GM19099 (cell line): Measurements from ENCODE around the gene ZNF136.

Source experiments
- POLR2A ChIP-seq: IDR thresholded peaks from 3 replicates; pipeline ENCODE4 v1.6.1; 2011; ENCODE audit warnings: low read depth; ENCODE audit not compliant: insufficient read length; ENCODE audit errors: extremely low read depth

Gene ZNF136

GRCh38 chr19:12162882-12163806, at the start of gene ZNF136:
Gene ZNF136 (plus strand): TSS chr19:12163096. CDS start chr19:12163204, 108 bp downstream.
- peak; percentile 86 for TF ChIP-seq POLR2A

DNA sequence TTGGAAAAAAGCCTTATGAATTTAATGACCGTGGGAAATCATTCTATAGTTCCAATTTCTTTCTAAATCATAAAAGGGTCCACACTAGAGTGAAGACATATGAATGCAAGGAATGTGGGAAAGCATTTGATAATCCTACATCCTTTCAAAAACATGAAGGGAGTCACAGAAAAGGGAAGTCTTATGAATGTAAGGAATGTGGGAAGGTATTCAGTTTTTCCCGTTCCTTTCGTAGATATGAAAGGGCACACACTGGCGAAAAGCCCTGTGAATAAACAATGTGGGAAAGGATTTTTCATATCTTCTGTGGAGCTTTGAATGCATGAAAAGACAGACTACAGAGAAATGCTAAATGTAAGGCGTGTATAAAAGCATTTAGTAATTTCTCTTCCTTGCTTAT, 49.8 kb upstream of the ZNF136 start:
- TF ChIP-seq POLR2A, result no peak

- TF ChIP-seq POLR2A, result no peak
Observed at GRCh38 chr19:12117201-12117970, 45.5 kb upstream of the ZNF136 start.

GRCh38 chr19:12126707-12127106, 36.2 kb upstream of the ZNF136 start:
- TF ChIP-seq POLR2A, result no peak

- no peak for TF ChIP-seq POLR2A
Observed at GRCh38 chr19:12133069-12133468, 29.8 kb upstream of the ZNF136 start.

- no peak for TF ChIP-seq POLR2A
Observed at GRCh38 chr19:12137221-12137940, 25.5 kb upstream of the ZNF136 start.

DNA sequence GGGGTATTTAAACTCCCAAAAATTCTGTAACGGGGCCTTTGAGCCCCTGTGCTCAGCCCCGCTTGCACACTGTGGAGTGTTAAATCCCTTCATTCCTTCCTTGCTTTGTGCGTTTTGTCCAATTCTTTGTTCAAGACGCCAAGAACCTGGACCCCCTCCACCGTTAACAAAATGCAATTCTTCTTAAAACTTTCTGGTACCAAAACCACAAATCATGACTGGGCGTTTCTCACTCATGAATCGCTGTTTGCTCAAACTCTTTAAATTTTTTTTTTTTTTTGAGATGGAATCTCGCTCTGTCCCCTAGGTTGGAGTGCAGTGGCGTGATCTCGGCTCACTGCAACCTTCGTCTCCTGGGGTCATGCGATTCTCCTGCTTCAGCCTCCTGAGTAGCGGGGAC, 23.6 kb upstream of the ZNF136 start:
- TF ChIP-seq POLR2A, result no peak

DNA sequence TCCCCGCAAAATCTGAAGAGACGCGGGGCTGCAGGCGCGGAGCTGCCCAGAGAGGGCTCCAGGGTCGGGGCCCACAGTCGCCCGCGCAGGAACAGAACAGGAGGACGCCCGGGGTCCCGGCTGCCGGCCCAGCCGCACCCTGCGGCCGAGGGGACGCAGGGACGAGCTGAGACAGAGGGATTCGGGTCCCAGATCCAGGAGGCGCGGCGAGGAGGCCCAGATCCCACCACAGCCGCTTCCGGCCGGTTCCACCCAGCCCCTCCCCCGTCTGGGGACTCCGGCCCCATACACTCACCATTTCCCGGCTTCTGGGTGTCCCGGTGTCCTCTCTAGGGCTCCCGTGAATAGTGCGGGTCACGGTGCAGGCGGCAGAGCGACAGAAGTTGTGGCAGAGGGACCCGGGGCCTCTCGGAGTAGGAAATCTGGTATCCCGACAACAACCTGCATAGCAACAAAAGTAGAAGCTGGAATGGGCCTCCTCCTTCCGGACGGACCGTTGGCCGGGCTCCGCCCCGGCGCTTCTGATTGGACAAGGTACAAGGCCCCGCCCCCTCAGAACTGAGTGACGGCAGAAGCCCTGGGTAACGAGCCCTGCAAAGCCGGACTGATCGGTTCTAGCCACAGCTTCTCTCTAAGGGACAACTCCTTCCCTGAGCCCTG, 22.9 kb upstream of the ZNF136 start, which contains the start of gene ZNF20:
Gene ZNF20, minus strand, starts transcription at position 466 of the 660 bp plus-strand sequence. Its CDS starts 168 bp downstream, at position 298.
- peak; percentile 54 for TF ChIP-seq POLR2A

DNA sequence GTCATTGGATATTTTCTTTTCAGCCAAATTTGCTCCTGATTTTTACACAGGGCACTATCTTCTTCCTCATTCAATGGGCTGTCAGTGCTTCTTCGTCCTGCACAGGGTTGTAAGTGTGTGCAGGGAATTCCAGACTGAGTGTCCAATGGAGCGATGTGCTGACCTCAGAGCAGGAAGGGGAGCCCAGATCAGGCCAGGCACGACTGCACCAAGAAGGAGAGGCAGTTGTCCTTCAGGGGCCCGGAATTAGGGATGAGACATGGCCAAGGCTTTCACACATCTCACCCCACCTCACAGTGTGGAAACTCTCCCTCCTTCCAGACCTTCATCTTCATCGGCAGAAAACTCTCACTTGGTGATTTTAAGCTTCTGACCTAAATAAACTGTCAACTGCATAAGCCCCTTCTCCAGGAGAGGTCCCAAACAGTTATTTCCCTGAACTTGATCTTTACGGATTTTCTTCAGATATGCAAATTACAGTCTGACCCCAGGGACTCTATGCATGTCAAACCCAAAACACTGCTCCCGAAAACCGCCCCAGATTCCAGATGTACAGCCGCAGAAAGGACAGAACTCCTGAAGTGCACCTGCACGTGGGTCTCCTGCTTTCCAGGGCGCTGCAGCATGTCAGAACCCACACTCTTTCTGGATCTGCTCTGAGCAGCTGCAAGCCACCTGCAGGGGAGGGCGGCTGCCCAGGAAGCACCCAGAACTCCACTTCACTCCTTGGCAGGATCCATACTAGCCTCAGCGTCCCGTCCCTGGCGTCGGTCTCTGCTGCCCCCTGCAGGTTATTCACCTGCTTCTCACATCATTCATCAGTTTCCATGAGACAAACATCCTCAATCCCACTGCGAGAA, 22.1 kb upstream of the ZNF136 start:
- no peak for TF ChIP-seq POLR2A

GRCh38 chr19:12141405-12141736, 21.5 kb upstream of the ZNF136 start:
- no peak for TF ChIP-seq POLR2A

- no peak for TF ChIP-seq POLR2A
Observed at GRCh38 chr19:12145348-12145747, 17.5 kb upstream of the ZNF136 start.

GRCh38 chr19:12155324-12155860, 7.5 kb upstream of the ZNF136 start:
- no peak for TF ChIP-seq POLR2A

- peak; percentile 55 for TF ChIP-seq POLR2A
Observed at GRCh38 chr19:12156223-12157058, 6.5 kb upstream of the ZNF136 start, which contains the start of gene ZNF625. Gene ZNF625 (minus strand): TSS chr19:12156734. CDS start chr19:12156558, 176 bp downstream.
